ENCODE data around the gene TP53TG5.

TP53TG5 gene

GRCh38 chr20:45377269-45377668 is 856 bp downstream of the TP53TG5 start:
- H3K36me3 ChIP-seq (ENCODE audit: control insufficient read depth in 2 of 2, insufficient read depth in 1 of 2, low read length in 2 of 2), result peaks cover 0 to 4% of the 10 kb centered on the region in 2 experiments; a peak in 1 of 3 replicates
- ChIA-PET CTCF (interaction anchor here (0.6 to 5.4 kb wide), 3 partner anchors 36 to 239 kb away, joined by 3 to 95 read pairs (median 3); no protein-coding TSS in a partner anchor), POLR2A (interaction anchor here (1.1 kb wide), 1 partner anchor 33 kb away, joined by 3 read pairs; no protein-coding TSS in a partner anchor)
- no peaks in the 10 kb centered on the region for H3K9me3 ChIP-seq (ENCODE audit: control insufficient read depth, insufficient read depth, low read depth, low read length)
- no peak for TF ChIP-seq ZNF416 (tag by site-specific recombination; IDR thresholded peaks at IDR 0.05)
- TF ChIP-seq ZNF555 (tag by site-specific recombination; conservative IDR thresholded peaks at IDR 0.05), result no peak
- TF ChIP-seq ZNF266 (tag by site-specific recombination; IDR thresholded peaks at IDR 0.05; ENCODE audit: low read depth), result no peak
- TF ChIP-seq ZNF423 (tag by site-specific recombination; IDR thresholded peaks at IDR 0.05), result no peak
- TF ChIP-seq ZNF654 (tag by site-specific recombination; IDR thresholded peaks at IDR 0.05; ENCODE audit: low read depth), result no peak
- TF ChIP-seq ZBTB20 (tag by site-specific recombination; IDR thresholded peaks at IDR 0.05), result no peak
- TF ChIP-seq ZNF114 (tag by site-specific recombination; IDR thresholded peaks at IDR 0.05), result no peak
- no peak for TF ChIP-seq ZFP37 (tag by site-specific recombination; IDR thresholded peaks at IDR 0.05)
- no peak for TF ChIP-seq ZBTB11 (tag by site-specific recombination; conservative IDR thresholded peaks at IDR 0.05; ENCODE audit: low read depth)
- no peak for TF ChIP-seq ZNF223 (tag by site-specific recombination; IDR thresholded peaks at IDR 0.05)
- TF ChIP-seq ELK4 (IDR thresholded peaks at IDR 0.05; ENCODE audit: borderline replicate concordance, low read depth, low read length), result no peak
- no peak for TF ChIP-seq ZNF571 (tag by site-specific recombination; IDR thresholded peaks at IDR 0.05)
- no peak for TF ChIP-seq ZNF549 (tag by site-specific recombination; IDR thresholded peaks at IDR 0.05)
- H3K27ac ChIP-seq (ENCODE audit: extremely low read depth, low read depth, low read length), result no peak overlapping the region
- no peak overlapping the region for H3K4me3 ChIP-seq (ENCODE audit: low read depth, low read length)
- no peaks in the 10 kb centered on the region for H3K4me1 ChIP-seq (ENCODE audit: control insufficient read depth, insufficient read depth, low read length)

GRCh38 chr20:45374966-45375365 is 3.2 kb downstream of the TP53TG5 start:
- no peaks in the 10 kb centered on the region for H3K4me1 ChIP-seq (ENCODE audit: control insufficient read depth, insufficient read depth, low read length)
- H3K4me3 ChIP-seq (ENCODE audit: low read depth, low read length), result no peak overlapping the region
- no peak overlapping the region for H3K27ac ChIP-seq (ENCODE audit: extremely low read depth, low read depth, low read length)
- ChIA-PET CTCF (interaction anchor here (0.7 to 5.4 kb wide), 14 partner anchors 10 to 396 kb away, joined by 3 to 95 read pairs (median 10); partner anchors contain the start of genes DBNDD2 and SYS1), POLR2A (interaction anchor here (1.7 kb wide), 1 partner anchor 41 kb away, joined by 3 read pairs; the partner anchor contains the start of gene PIGT)
- TF ChIP-seq ZBTB6 (tag by site-specific recombination; IDR thresholded peaks at IDR 0.05), result no peak
- TF ChIP-seq OVOL3 (tag by site-specific recombination; IDR thresholded peaks at IDR 0.05), result no peak
- no peak for TF ChIP-seq KLF10 (tag by site-specific recombination; IDR thresholded peaks at IDR 0.05)
- TF ChIP-seq GLIS2 (tag by site-specific recombination; IDR thresholded peaks at IDR 0.05), result no peak
- no peak for TF ChIP-seq ZNF626 (tag by site-specific recombination; IDR thresholded peaks at IDR 0.05)
- TF ChIP-seq ZNF660 (tag by site-specific recombination; IDR thresholded peaks at IDR 0.05), result no peak
- TF ChIP-seq ZNF280D (tag by site-specific recombination; IDR thresholded peaks at IDR 0.05), result no peak
- TF ChIP-seq ZNF24 (tag by site-specific recombination; IDR thresholded peaks at IDR 0.05), result no peak
- no peak for TF ChIP-seq ZNF114 (tag by site-specific recombination; IDR thresholded peaks at IDR 0.05)
- no peak for TF ChIP-seq ZNF639 (tag by site-specific recombination; IDR thresholded peaks at IDR 0.05)
- TF ChIP-seq ZNF561 (tag by site-specific recombination; IDR thresholded peaks at IDR 0.05; ENCODE audit: borderline replicate concordance), result no peak
- TF ChIP-seq ZNF664 (tag by site-specific recombination; IDR thresholded peaks at IDR 0.05), result no peak
- no peak for TF ChIP-seq OSR2 (tag by site-specific recombination; IDR thresholded peaks at IDR 0.05)
- TF ChIP-seq ZFP37 (tag by site-specific recombination; IDR thresholded peaks at IDR 0.05), result no peak
- no peak for TF ChIP-seq TCF7L2 (IDR thresholded peaks at IDR 0.05; ENCODE audit: borderline replicate concordance, low read depth, low read length)
- H3K9me3 ChIP-seq (ENCODE audit: control insufficient read depth, insufficient read depth, low read depth, low read length), result no peaks in the 10 kb centered on the region
- H3K36me3 ChIP-seq (ENCODE audit: control insufficient read depth in 2 of 2, insufficient read depth in 1 of 2, low read length in 2 of 2), result peaks cover 0 to 4% of the 10 kb centered on the region in 2 experiments; a peak in 1 of 3 replicates

Measured in HEK293 (cell line).